ENCODE results near the gene BICDL2. TPM values are rescaled to one million over a fixed set of nuclear protein-coding genes. Genes with fewer than 3 reads are reported as not detected.
A peak's percentile ranks its signal among the peaks of the same experiment; 100 is the strongest.

BICDL2 gene
- total RNA-seq, 1 donor from 2014 or later: not detected

- no peak for DNase-seq (ENCODE audit: low read depth in 2 of 2)
Measured at GRCh38 chr16:3049921-3050481, 13.3 kb upstream of the BICDL2 start.

GRCh38 chr16:3047387-3047720 lies 10.6 kb upstream of the BICDL2 start:
- DNase-seq (ENCODE audit: low read depth in 2 of 2): no peak

GRCh38 chr16:3046641-3047386 lies 10.1 kb upstream of the BICDL2 start:
- no peak for DNase-seq (ENCODE audit: low read depth in 2 of 2)

GRCh38 chr16:3045758-3046640 lies 9.3 kb upstream of the BICDL2 start, which contains the start of gene MMP25:
Gene MMP25 (plus strand): TSS chr16:3046561. CDS start chr16:3046918, 357 bp downstream.
- no peak for DNase-seq (ENCODE audit: low read depth in 2 of 2)

- no peak for DNase-seq (ENCODE audit: low read depth in 2 of 2)
Measured at GRCh38 chr16:3044708-3045107, 8.0 kb upstream of the BICDL2 start.

- no peak for DNase-seq (ENCODE audit: low read depth in 2 of 2)
Measured at GRCh38 chr16:3042376-3042775, 5.6 kb upstream of the BICDL2 start.

GRCh38 chr16:3038896-3039295 lies 2.2 kb upstream of the BICDL2 start:
- DNase-seq (ENCODE audit: low read depth in 2 of 2): no peak

GRCh38 chr16:3038256-3038655 lies 1.5 kb upstream of the BICDL2 start:
- DNase-seq (ENCODE audit: low read depth in 2 of 2): no peak

GRCh38 chr16:3035972-3036725 lies 595 bp downstream of the BICDL2 start:
- no peak for DNase-seq (ENCODE audit: low read depth in 2 of 2)

GRCh38 chr16:3035289-3035971 lies 1.3 kb downstream of the BICDL2 start:
- DNase-seq (ENCODE audit: low read depth in 2 of 2): no peak

- no peak for DNase-seq (ENCODE audit: low read depth in 2 of 2)
Measured at GRCh38 chr16:3032624-3033023, 4.1 kb downstream of the BICDL2 start.

- DNase-seq (ENCODE audit: low read depth in 2 of 2): no peak
Measured at GRCh38 chr16:3030222-3031212, 6.2 kb downstream of the BICDL2 start.

GRCh38 chr16:3029491-3030221 lies 7.1 kb downstream of the BICDL2 start:
- peak in 1 of 2 donors; percentile 26 for DNase-seq (ENCODE audit: low read depth in 2 of 2)

GRCh38 chr16:3028716-3029319 lies 7.9 kb downstream of the BICDL2 start:
- DNase-seq (ENCODE audit: low read depth in 2 of 2): no peak

- DNase-seq (ENCODE audit: low read depth in 2 of 2): peak; percentile 69 to 87
Measured at GRCh38 chr16:3027983-3028715, 8.6 kb downstream of the BICDL2 start.

GRCh38 chr16:3027489-3027795 lies 9.3 kb downstream of the BICDL2 start:
- no peak for DNase-seq (ENCODE audit: low read depth in 2 of 2)

GRCh38 chr16:3026609-3027488 lies 9.9 kb downstream of the BICDL2 start:
- no peak for DNase-seq (ENCODE audit: low read depth in 2 of 2)

All from lung microvascular endothelial cell (primary cell).